ENCODE data around the gene CYTH3.

Gene CYTH3

GRCh38 chr7:6136475-6136874, 135.9 kb downstream of the CYTH3 start:
- no peak for TF ChIP-seq RAD21 (IDR thresholded peaks at IDR 0.05; ENCODE audit: low read depth)
- TF ChIP-seq REST (IDR thresholded peaks at IDR 0.05; ENCODE audit: low read depth) = no peak
- no peak for TF ChIP-seq FOXM1 (IDR thresholded peaks at IDR 0.05; ENCODE audit: borderline replicate concordance, low read depth)
- TF ChIP-seq EP300 (IDR thresholded peaks at IDR 0.05; ENCODE audit: borderline replicate concordance) = no peak

GRCh38 chr7:6133249-6133648, 139.2 kb downstream of the CYTH3 start:
- TF ChIP-seq MAX (IDR thresholded peaks at IDR 0.05) = no peak
- no peak for TF ChIP-seq EP300 (IDR thresholded peaks at IDR 0.05; ENCODE audit: borderline replicate concordance)

- TF ChIP-seq MAX (IDR thresholded peaks at IDR 0.05) (no peak), REST (IDR thresholded peaks at IDR 0.05; ENCODE audit: low read depth) (no peak), NFIC (IDR thresholded peaks at IDR 0.05) (no peak), EGR1 (IDR thresholded peaks at IDR 0.05) (no peak), EP300 (IDR thresholded peaks at IDR 0.05; ENCODE audit: borderline replicate concordance) (no peak)
These were observed 142.3 kb downstream of the CYTH3 start for GRCh38 chr7:6130007-6130587.

GRCh38 chr7:6128205-6128604, 144.2 kb downstream of the CYTH3 start:
- TF ChIP-seq FOXM1 (IDR thresholded peaks at IDR 0.05; ENCODE audit: borderline replicate concordance, low read depth) = no peak
- TF ChIP-seq RAD21 (IDR thresholded peaks at IDR 0.05; ENCODE audit: low read depth) = no peak
- no peak for TF ChIP-seq NFIC (IDR thresholded peaks at IDR 0.05)
- no peak for TF ChIP-seq EGR1 (IDR thresholded peaks at IDR 0.05)
- no peak for TF ChIP-seq EP300 (IDR thresholded peaks at IDR 0.05; ENCODE audit: borderline replicate concordance)
- TF ChIP-seq TEAD4 (IDR thresholded peaks at IDR 0.05) = no peak
- TF ChIP-seq ZBTB7A (IDR thresholded peaks at IDR 0.05; ENCODE audit: low read depth) = no peak
- no peak for TF ChIP-seq YY1 (IDR thresholded peaks at IDR 0.05; ENCODE audit: low read depth)
- TF ChIP-seq TAF1 (IDR thresholded peaks at IDR 0.05; ENCODE audit: low read depth) = no peak
- TF ChIP-seq MAX (IDR thresholded peaks at IDR 0.05) = no peak
- TF ChIP-seq CREB1 (IDR thresholded peaks at IDR 0.05; ENCODE audit: low read depth) = no peak
- TF ChIP-seq TCF12 (IDR thresholded peaks at IDR 0.05; ENCODE audit: low read depth) = no peak
- TF ChIP-seq REST (IDR thresholded peaks at IDR 0.05; ENCODE audit: low read depth) = no peak
- no peak for TF ChIP-seq CEBPB (IDR thresholded peaks at IDR 0.05)

GRCh38 chr7:6127110-6127490, 145.3 kb downstream of the CYTH3 start:
- no peak for TF ChIP-seq USF1 (IDR thresholded peaks at IDR 0.05)
- no peak for TF ChIP-seq CREB1 (IDR thresholded peaks at IDR 0.05; ENCODE audit: low read depth)
- TF ChIP-seq EP300 (IDR thresholded peaks at IDR 0.05; ENCODE audit: borderline replicate concordance) = no peak
- TF ChIP-seq TCF12 (IDR thresholded peaks at IDR 0.05; ENCODE audit: low read depth) = no peak
- TF ChIP-seq REST (IDR thresholded peaks at IDR 0.05; ENCODE audit: low read depth) = no peak
- no peak for TF ChIP-seq EGR1 (IDR thresholded peaks at IDR 0.05)
- TF ChIP-seq NFIC (IDR thresholded peaks at IDR 0.05) = no peak
- TF ChIP-seq CEBPB (IDR thresholded peaks at IDR 0.05) = no peak
- no peak for TF ChIP-seq RAD21 (IDR thresholded peaks at IDR 0.05; ENCODE audit: low read depth)
- no peak for TF ChIP-seq TAF1 (IDR thresholded peaks at IDR 0.05; ENCODE audit: low read depth)
- no peak for TF ChIP-seq TEAD4 (IDR thresholded peaks at IDR 0.05)
- no peak for TF ChIP-seq MAX (IDR thresholded peaks at IDR 0.05)
- TF ChIP-seq YY1 (IDR thresholded peaks at IDR 0.05; ENCODE audit: low read depth) = no peak
- no peak for TF ChIP-seq ZBTB7A (IDR thresholded peaks at IDR 0.05; ENCODE audit: low read depth)

Data from Ishikawa (cell line).